HG03025 (cell line): ENCODE data around the gene TNRC6C.
"Not testable (repeated sequence)": the region's sequence is repeated elsewhere in the genome, so short reads cannot be mapped to it uniquely, and the experiment has no call there.

Experiments used
- ATAC-seq: cut with Tn5 transposase; IDR thresholded peaks from one replicate; pipeline ENCODE4 v1.9.1; 2021; ENCODE audit warnings: mild to moderate bottlenecking, moderate library complexity; ENCODE audit not compliant: unreplicated experiment, low FRiP score

TNRC6C gene

DNA sequence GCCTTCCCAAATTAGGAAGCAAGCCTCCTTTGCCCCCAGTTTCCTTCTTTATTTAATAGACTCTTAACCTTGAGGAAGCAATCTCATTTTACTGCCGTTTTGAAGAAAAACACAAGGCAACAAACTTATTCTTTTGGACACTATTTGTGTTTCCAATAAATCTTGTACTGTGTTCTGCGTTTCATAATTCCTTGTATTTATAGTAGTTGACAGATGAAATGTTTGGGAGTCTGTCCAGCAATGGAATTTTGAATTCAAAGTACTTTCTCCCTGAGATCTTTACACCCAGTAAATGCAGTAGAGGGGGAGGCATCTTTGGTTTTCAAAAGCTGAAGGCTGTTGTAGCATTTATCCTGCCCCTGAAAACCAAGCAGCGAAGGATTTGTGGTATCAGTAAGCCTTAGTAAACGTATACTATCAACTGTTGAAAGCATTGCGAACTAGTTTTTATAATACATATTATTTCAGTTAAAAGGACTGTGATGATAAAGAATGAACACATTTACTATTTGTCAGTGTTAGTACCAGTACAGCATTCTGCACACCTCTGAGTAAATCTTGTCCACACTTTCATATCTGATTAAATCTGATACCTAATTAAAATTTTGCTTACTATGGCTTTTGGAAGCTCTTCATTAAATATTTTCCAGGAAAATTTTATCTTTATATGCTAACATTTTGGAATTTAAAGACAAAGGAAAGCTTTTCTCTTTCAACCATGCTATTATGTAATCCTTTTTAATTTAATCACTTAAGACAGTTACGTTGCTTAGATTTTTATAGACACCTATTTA is 83.1 kb downstream of the TNRC6C start:
- ATAC-seq = no peak

DNA sequence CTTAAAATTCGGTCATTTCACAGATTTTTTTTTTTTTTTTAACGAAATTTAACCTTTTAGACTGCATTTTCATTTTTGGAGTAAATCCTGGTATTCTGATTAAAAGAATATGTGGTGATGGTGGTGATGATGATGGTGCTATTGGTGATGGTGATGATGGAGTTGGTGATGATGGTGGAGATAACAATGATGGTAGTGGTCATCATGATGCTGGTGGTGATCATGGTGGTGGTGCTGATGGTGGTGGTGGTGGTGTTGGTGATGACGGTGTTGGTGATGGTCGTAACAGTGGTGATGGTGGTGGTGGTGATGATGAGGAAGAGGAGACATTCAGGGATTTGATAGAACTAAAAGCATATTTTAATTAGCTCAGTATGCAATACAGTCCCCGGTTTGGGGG is 84.0 kb downstream of the TNRC6C start:
- no peak for ATAC-seq

GRCh38 chr17:78043031-78043430 is 84.5 kb downstream of the TNRC6C start:
- ATAC-seq = no peak

GRCh38 chr17:78044280-78044835 is 85.9 kb downstream of the TNRC6C start:
- no peak for ATAC-seq

GRCh38 chr17:78045316-78045715 is 86.8 kb downstream of the TNRC6C start:
- ATAC-seq = no peak

DNA sequence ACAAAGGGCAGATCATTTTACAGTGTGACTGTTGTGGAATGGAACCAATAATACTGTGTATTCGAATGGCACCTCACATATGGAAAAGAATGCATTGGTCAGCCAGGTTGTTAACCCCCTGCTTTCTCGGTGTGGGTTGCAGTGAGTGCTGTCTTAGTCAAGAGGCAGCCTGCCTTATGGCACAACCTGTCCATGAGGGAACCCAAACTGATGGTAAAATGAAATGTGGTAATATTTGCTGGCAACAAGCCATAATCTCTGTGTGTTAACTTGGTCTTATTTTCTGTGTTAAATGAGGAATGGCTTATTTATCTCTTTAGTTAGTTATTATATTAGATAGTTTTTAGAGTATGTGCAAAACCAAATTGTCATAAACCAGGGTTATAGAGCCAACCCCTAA is 88.4 kb downstream of the TNRC6C start:
- ATAC-seq = no peak

- no peak for ATAC-seq
Observed at GRCh38 chr17:78048346-78049292, 90.1 kb downstream of the TNRC6C start.

DNA sequence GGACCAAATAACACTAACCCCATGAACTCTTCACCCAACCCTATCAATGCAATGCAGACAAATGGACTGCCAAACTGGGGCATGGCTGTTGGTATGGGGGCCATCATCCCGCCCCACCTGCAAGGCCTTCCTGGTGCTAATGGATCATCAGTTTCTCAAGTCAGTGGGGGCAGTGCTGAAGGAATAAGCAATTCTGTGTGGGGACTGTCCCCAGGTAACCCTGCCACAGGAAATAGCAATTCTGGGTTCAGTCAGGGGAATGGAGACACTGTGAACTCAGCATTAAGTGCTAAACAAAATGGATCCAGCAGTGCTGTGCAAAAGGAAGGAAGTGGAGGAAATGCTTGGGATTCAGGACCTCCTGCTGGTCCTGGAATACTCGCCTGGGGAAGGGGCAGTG is 91.1 kb downstream of the TNRC6C start:
- no peak for ATAC-seq

DNA sequence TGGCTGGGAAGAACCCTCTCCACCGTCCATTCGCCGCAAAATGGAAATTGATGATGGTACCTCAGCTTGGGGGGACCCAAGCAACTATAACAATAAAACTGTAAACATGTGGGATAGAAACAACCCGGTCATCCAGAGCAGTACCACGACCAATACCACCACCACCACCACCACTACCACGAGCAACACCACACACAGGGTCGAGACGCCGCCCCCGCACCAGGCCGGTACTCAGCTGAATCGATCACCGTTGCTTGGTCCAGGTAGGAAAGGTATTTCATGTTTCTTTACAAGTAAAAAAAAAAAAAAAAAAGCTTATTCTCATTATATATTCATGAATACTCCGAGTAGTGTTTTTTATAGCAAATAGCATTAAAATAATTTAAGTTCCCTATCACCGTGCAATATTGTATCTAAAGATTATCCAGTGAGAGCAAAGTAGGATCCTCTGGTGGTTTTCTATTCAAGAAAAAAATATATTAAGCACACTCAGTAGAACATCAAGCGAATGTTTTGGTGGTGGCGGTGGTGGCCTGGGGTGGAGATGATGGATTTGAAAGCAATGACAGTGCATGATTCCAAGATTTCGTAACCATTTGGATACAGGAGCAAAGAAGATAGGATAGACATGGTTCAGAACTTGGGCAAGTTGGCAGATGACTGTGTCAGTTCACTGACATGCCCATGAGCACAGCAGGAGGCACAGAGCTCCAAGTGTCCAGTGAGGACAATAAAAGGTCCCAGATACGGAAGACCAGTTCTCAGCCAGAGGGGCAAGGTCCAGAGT is 92.9 kb downstream of the TNRC6C start:
- no peak for ATAC-seq

GRCh38 chr17:78053777-78054468 is 95.4 kb downstream of the TNRC6C start:
- no peak for ATAC-seq

DNA sequence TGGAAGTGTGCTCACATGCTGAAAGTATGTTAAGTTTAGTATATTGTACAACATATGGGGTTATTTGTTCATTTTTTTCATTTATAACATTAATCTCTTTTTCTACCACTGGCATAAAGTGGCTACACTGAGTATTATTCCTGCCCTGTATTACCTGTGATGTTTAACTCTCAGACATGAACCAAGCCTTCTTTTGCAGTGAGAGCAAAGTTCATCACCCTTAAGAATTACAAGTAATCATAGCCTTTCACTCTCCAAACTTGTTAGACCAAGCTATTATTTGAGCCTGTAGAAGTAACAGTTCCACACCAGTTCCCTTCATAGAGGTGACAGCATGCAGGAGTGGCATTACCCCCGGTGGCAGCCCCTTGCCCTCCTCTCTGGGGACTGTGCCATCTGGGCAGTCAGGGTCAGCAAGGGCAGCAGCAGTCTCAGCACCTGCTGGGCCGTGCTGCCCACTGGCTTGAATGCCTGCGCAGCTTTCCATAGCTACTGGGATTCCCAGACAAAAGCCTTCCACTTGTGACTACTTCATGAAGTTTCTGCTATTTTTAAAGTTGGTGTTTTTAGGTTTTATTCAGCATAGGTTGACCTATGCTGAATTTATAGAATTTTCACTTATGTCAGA is 98.7 kb downstream of the TNRC6C start:
- ATAC-seq = no peak

DNA sequence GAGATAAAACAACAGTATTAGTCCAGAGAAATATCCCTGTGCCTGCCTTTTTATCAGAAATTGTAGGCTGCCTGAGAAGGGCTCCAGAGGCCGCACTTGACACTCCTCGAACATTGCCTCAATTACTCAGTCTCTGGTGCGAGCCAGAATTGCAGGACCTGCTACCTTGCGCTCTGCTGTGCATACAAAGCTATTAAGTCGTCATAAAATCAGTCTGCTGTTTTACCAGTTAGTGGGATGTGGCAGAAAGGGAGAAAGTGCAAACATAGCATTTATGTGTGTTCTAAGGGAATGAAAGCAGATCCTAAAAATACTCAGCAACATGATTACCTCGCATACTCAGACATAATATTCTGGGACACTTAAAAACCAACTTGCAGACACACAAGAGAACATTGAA is 99.5 kb downstream of the TNRC6C start:
- no peak for ATAC-seq

DNA sequence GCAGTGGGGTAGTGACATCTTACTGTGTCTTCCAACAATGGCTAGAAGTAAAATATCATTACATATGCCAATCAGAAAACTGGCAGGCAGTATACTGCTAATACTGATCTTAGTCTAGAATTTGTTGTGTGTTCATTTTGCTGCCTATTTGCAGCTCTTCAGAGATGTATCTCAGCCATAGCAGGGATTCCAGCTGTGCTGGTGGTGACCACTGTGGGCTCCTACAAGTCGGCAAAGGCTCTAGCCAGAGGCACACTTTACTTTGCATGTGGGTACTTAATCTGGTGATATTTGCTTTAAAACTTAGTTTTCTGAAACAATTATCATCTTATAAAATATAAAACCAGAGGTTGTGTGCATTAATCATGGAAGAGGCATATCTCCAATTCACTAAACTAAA is 100.1 kb downstream of the TNRC6C start:
- no peak for ATAC-seq

GRCh38 chr17:78062596-78062995 is 104.1 kb downstream of the TNRC6C start:
- no peak for ATAC-seq

DNA sequence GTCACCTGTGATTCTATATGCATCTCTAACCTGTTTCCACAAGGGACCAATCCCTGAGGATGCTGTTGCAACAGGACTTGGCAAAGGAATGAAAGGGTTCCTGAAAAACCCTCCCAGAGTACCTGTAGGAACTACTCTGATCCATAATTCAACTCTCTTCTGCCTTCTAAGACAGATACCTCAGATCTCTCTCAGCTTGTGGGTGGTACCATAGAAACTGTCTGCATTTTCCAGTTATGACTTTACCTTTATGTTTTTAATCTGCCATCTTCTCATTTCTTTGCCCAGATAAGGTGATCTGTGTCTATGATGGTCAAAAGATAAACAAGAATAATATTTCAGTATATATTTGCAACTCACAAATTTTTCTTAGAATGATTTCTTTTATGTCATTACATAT is 105.0 kb downstream of the TNRC6C start:
- ATAC-seq = no peak

- ATAC-seq = no peak
Observed at GRCh38 chr17:78064708-78065107, 106.2 kb downstream of the TNRC6C start.

DNA sequence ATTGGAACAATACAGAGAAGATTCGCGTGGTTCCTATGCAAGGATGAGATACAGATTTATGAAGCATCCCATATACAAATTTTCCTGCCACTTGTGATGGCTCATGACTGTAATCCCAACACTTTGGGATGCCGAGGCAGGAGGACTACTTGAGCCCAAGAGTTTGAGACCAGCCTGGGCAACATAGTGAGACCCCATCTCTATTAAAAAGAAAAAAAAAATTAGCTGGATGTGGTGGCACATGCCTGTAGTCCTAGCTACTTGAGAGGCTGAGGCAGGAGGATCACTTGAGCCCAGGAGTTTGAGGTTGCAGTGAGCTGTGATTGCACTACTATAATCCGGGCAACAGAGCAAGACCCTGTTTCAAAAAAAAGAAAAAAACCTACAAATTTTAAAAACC is 108.5 kb downstream of the TNRC6C start:
- ATAC-seq = not testable (repeated sequence)

- ATAC-seq = no peak
Observed at GRCh38 chr17:78069695-78070094, 111.2 kb downstream of the TNRC6C start.

- no peak for ATAC-seq
Observed at GRCh38 chr17:78072961-78073360, 114.5 kb downstream of the TNRC6C start.
